GM18858 (cell line): ENCODE data around the gene OR2A7.
"Not testable (repeated sequence)": the region's sequence is repeated elsewhere in the genome, so short reads cannot be mapped to it uniquely, and the experiment has no call there.

Experiments
- ATAC-seq: cut with Tn5 transposase; IDR thresholded peaks from one replicate; pipeline ENCODE4 v1.9.1; 2021; ENCODE audit not compliant: unreplicated experiment

The OR2A7 gene

GRCh38 chr7:144264692-144265091 lies at the start of gene OR2A7:
OR2A7 (minus strand) TSS chr7:144264792; CDS start chr7:144259628, 5,164 bp downstream.
- ATAC-seq: not testable (repeated sequence)

GRCh38 chr7:144311872-144312469 lies 47.4 kb upstream of the OR2A7 start, which contains the start of gene OR2A1:
OR2A1 (plus strand) TSS chr7:144312419; CDS start chr7:144318125, 5,706 bp downstream.
- not testable (repeated sequence) for ATAC-seq

- not testable (repeated sequence) for ATAC-seq
Measured at GRCh38 chr7:144311218-144311617, 46.6 kb upstream of the OR2A7 start.

GRCh38 chr7:144309702-144310101 lies 45.1 kb upstream of the OR2A7 start:
- not testable (repeated sequence) for ATAC-seq

- ATAC-seq: not testable (repeated sequence)
Measured at GRCh38 chr7:144305156-144305555, 40.6 kb upstream of the OR2A7 start.

- not testable (repeated sequence) for ATAC-seq
Measured at GRCh38 chr7:144303607-144304006, 39.0 kb upstream of the OR2A7 start.

GRCh38 chr7:144302578-144303303 lies 38.1 kb upstream of the OR2A7 start:
- peak; percentile 50 for ATAC-seq

GRCh38 chr7:144293794-144294499 lies 29.4 kb upstream of the OR2A7 start:
- ATAC-seq: peak; percentile 59

- ATAC-seq: not testable (repeated sequence)
Measured at GRCh38 chr7:144292384-144293161, 28.0 kb upstream of the OR2A7 start.

- not testable (repeated sequence) for ATAC-seq
Measured at GRCh38 chr7:144291607-144292006, 27.0 kb upstream of the OR2A7 start.

- not testable (repeated sequence) for ATAC-seq
Measured at GRCh38 chr7:144287171-144287784, 22.7 kb upstream of the OR2A7 start.

GRCh38 chr7:144283716-144284115 lies 19.1 kb upstream of the OR2A7 start:
- ATAC-seq: not testable (repeated sequence)

GRCh38 chr7:144282490-144282889 lies 17.9 kb upstream of the OR2A7 start:
- not testable (repeated sequence) for ATAC-seq

GRCh38 chr7:144281981-144282380 lies 17.4 kb upstream of the OR2A7 start:
- not testable (repeated sequence) for ATAC-seq

GRCh38 chr7:144280010-144280409 lies 15.4 kb upstream of the OR2A7 start:
- ATAC-seq: peak; percentile 46

- not testable (repeated sequence) for ATAC-seq
Measured at GRCh38 chr7:144275281-144275680, 10.7 kb upstream of the OR2A7 start.

GRCh38 chr7:144269188-144269587 lies 4.6 kb upstream of the OR2A7 start, which contains the start of gene CTAGE8:
CTAGE8 (minus strand) TSS chr7:144269288; CDS start chr7:144269250, 38 bp downstream.
- not testable (repeated sequence) for ATAC-seq

- ATAC-seq: not testable (repeated sequence)
Measured at GRCh38 chr7:144262128-144262527, 2.5 kb downstream of the OR2A7 start.

GRCh38 chr7:144259067-144259466 lies 5.5 kb downstream of the OR2A7 start:
- not testable (repeated sequence) for ATAC-seq

- no peak for ATAC-seq
Measured at GRCh38 chr7:144256112-144256511, 8.5 kb downstream of the OR2A7 start.
